ENCODE data around the gene SSTR3.

GRCh38 chr22:37222440-37222971, 10.2 kb upstream of the SSTR3 start:
- TF ChIP-seq GATA2 (IDR thresholded peaks at IDR 0.05; ENCODE audit: low read depth, low read length) (no peak), GATA3 (IDR thresholded peaks at IDR 0.05; ENCODE audit: low read depth, low read length) (no peak)

Data from SH-SY5Y (cell line).